ENCODE measurements around the gene KCNJ5. TPM values are rescaled to one million over a fixed set of nuclear protein-coding genes. Genes with fewer than 3 reads are reported as not detected.

KCNJ5 gene
- total and polyA plus RNA-seq, 4 donors, result 1.6 to 2.7 (median 2.4) TPM

- no peaks in the 10 kb centered on the region for H3K27me3 ChIP-seq (ENCODE audit: control insufficient read depth, insufficient read depth, low read length)
These were observed 35.4 kb downstream of the KCNJ5 start for GRCh38 chr11:128926437-128927107.

GRCh38 chr11:128927108-128927461, 35.9 kb downstream of the KCNJ5 start:
- H3K27me3 ChIP-seq (ENCODE audit: control insufficient read depth, insufficient read depth, low read length), result no peaks in the 10 kb centered on the region
- H3K36me3 ChIP-seq (ENCODE audit: control insufficient read depth, insufficient read depth, low read length), result no peaks in the 10 kb centered on the region
- no peak overlapping the region for H3K27ac ChIP-seq (ENCODE audit: low read depth, low read length)
- peak in 1 of 6 donors; percentile 29 for DNase-seq (ENCODE audit: low read depth in 4 of 6, low spot score in 6 of 6)
- H3K9me3 ChIP-seq (ENCODE audit: control insufficient read depth, insufficient read depth, low read length), result no peaks in the 10 kb centered on the region
- WGBS (ENCODE audit: insufficient coverage), result 64% methylated on average over 10 of the region's 11 CpGs
- peaks cover 22% of the 10 kb centered on the region for H3K4me1 ChIP-seq (ENCODE audit: control insufficient read depth, insufficient read depth, low read length)
- no peak overlapping the region for H3K4me3 ChIP-seq (ENCODE audit: low read depth, low read length)

More at GRCh38 chr11:128926437-128927107, 35.4 kb downstream of the KCNJ5 start:
- no peak overlapping the region for H3K27ac ChIP-seq (ENCODE audit: low read depth, low read length)
- 65% methylated on average over 17 of the region's 17 CpGs for WGBS (ENCODE audit: insufficient coverage)
- peaks cover 22% of the 10 kb centered on the region for H3K4me1 ChIP-seq (ENCODE audit: control insufficient read depth, insufficient read depth, low read length)
- no peaks in the 10 kb centered on the region for H3K9me3 ChIP-seq (ENCODE audit: control insufficient read depth, insufficient read depth, low read length)
- H3K4me3 ChIP-seq (ENCODE audit: low read depth, low read length), result no peak overlapping the region
- DNase-seq (ENCODE audit: low read depth in 4 of 6, low spot score in 6 of 6), result no peak
- no peaks in the 10 kb centered on the region for H3K36me3 ChIP-seq (ENCODE audit: control insufficient read depth, insufficient read depth, low read length)

DNA sequence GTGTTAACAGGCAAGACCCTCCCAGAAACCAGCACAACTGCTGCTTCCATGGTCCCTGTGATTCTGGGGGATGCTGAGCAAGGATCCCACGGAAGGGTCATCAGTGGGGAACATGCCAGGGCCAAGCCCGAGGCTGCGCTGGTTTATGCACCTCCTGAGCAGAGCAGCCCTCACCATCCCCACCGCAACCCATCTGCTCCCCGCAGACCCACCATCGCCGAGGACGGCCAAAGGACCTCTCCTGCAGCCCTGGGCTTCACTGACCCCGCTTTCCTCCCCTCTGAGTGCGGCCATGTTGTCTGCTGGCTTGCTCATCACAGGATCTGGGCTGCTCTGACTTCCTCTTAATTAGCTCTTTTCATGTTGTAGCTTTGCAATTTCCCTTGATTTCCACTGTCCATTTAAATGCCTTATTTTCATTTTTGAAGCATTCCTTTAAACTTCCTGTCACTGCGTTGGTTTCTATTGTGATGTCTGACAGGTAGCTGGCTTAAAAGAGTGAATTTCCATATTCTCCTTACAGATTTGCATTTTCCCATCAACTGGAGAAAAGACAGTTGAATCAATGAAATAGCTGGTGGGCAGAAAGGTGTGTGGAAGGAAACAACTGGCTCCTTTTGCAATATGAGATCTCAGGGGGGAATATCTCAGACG, 36.7 kb downstream of the KCNJ5 start:
- DNase-seq (ENCODE audit: low read depth in 4 of 6, low spot score in 6 of 6), result no peak
- Histone ChIP-seq H3K36me3 (ENCODE audit: control insufficient read depth, insufficient read depth, low read length) (no peaks in the 10 kb centered on the region), H3K4me3 (ENCODE audit: low read depth, low read length) (no peak overlapping the region), H3K27ac (ENCODE audit: low read depth, low read length) (no peak overlapping the region), H3K9me3 (ENCODE audit: control insufficient read depth, insufficient read depth, low read length) (no peaks in the 10 kb centered on the region), H3K27me3 (ENCODE audit: control insufficient read depth, insufficient read depth, low read length) (no peaks in the 10 kb centered on the region), H3K4me1 (ENCODE audit: control insufficient read depth, insufficient read depth, low read length) (peaks cover 22% of the 10 kb centered on the region)
- WGBS (ENCODE audit: insufficient coverage), result 80% methylated on average over 10 of the region's 12 CpGs

GRCh38 chr11:128928400-128928799, 37.2 kb downstream of the KCNJ5 start:
- H3K27ac ChIP-seq (ENCODE audit: low read depth, low read length), result no peak overlapping the region
- no peaks in the 10 kb centered on the region for H3K9me3 ChIP-seq (ENCODE audit: control insufficient read depth, insufficient read depth, low read length)
- DNase-seq (ENCODE audit: low read depth in 4 of 6, low spot score in 6 of 6), result no peak
- H3K36me3 ChIP-seq (ENCODE audit: control insufficient read depth, insufficient read depth, low read length), result no peaks in the 10 kb centered on the region
- 88% methylated on average over 5 of the region's 5 CpGs for WGBS (ENCODE audit: insufficient coverage)
- peaks cover 22% of the 10 kb centered on the region for H3K4me1 ChIP-seq (ENCODE audit: control insufficient read depth, insufficient read depth, low read length)
- H3K4me3 ChIP-seq (ENCODE audit: low read depth, low read length), result no peak overlapping the region
- H3K27me3 ChIP-seq (ENCODE audit: control insufficient read depth, insufficient read depth, low read length), result no peaks in the 10 kb centered on the region

- Histone ChIP-seq H3K27me3 (ENCODE audit: control insufficient read depth, insufficient read depth, low read length) (no peaks in the 10 kb centered on the region), H3K4me1 (ENCODE audit: control insufficient read depth, insufficient read depth, low read length) (peaks cover 22% of the 10 kb centered on the region), H3K36me3 (ENCODE audit: control insufficient read depth, insufficient read depth, low read length) (no peaks in the 10 kb centered on the region), H3K4me3 (ENCODE audit: low read depth, low read length) (no peak overlapping the region), H3K9me3 (ENCODE audit: control insufficient read depth, insufficient read depth, low read length) (no peaks in the 10 kb centered on the region), H3K27ac (ENCODE audit: low read depth, low read length) (no peak overlapping the region)
- DNase-seq (ENCODE audit: low read depth in 4 of 6, low spot score in 6 of 6), result no peak
- WGBS (ENCODE audit: insufficient coverage), result 59% methylated on average over 5 of the region's 5 CpGs
These were observed 38.3 kb downstream of the KCNJ5 start for GRCh38 chr11:128929468-128929867.

- no peaks in the 10 kb centered on the region for H3K36me3 ChIP-seq (ENCODE audit: control insufficient read depth, insufficient read depth, low read length)
- H3K9me3 ChIP-seq (ENCODE audit: control insufficient read depth, insufficient read depth, low read length), result no peaks in the 10 kb centered on the region
- no peak overlapping the region for H3K4me3 ChIP-seq (ENCODE audit: low read depth, low read length)
- H3K27me3 ChIP-seq (ENCODE audit: control insufficient read depth, insufficient read depth, low read length), result no peaks in the 10 kb centered on the region
- WGBS (ENCODE audit: insufficient coverage), result 26% methylated on average over 7 of the region's 12 CpGs
- H3K27ac ChIP-seq (ENCODE audit: low read depth, low read length), result no peak overlapping the region
- DNase-seq (ENCODE audit: low read depth in 4 of 6, low spot score in 6 of 6), result peak in 1 of 6 donors; percentile 76
- H3K4me1 ChIP-seq (ENCODE audit: control insufficient read depth, insufficient read depth, low read length), result peaks cover 21% of the 10 kb centered on the region
These were observed 38.8 kb downstream of the KCNJ5 start for GRCh38 chr11:128929991-128930390.

- H3K36me3 ChIP-seq (ENCODE audit: control insufficient read depth, insufficient read depth, low read length), result no peaks in the 10 kb centered on the region
- H3K4me3 ChIP-seq (ENCODE audit: low read depth, low read length), result no peak overlapping the region
- H3K4me1 ChIP-seq (ENCODE audit: control insufficient read depth, insufficient read depth, low read length), result peaks cover 16% of the 10 kb centered on the region
- no peak for DNase-seq (ENCODE audit: low read depth in 4 of 6, low spot score in 6 of 6)
- no peak overlapping the region for H3K27ac ChIP-seq (ENCODE audit: low read depth, low read length)
- no peaks in the 10 kb centered on the region for H3K9me3 ChIP-seq (ENCODE audit: control insufficient read depth, insufficient read depth, low read length)
- no peaks in the 10 kb centered on the region for H3K27me3 ChIP-seq (ENCODE audit: control insufficient read depth, insufficient read depth, low read length)
- no CpG with 5 or more reads among the region's 3 CpGs for WGBS (ENCODE audit: insufficient coverage)
These were observed 39.9 kb downstream of the KCNJ5 start for GRCh38 chr11:128931066-128931465.

DNA sequence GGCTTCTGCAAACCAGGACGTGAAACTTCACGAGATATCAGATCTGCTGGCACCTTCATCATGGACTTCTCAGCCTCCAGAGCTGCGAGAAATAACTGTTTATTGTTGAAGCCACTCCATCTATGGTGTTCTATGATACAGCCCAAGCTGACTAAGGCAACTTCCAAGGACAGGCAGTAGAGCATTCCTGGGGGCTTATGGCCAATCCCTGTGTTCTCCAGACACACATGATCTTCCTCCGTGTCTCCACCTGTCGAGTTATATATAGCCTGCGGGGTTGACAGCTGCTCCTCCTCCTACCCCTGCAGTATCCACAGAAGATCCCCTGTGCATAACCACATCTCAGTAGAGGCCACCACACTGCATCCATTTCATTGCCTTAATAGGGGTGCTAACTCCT, 40.5 kb downstream of the KCNJ5 start:
- H3K36me3 ChIP-seq (ENCODE audit: control insufficient read depth, insufficient read depth, low read length), result no peaks in the 10 kb centered on the region
- DNase-seq (ENCODE audit: low read depth in 4 of 6, low spot score in 6 of 6), result no peak
- H3K27ac ChIP-seq (ENCODE audit: low read depth, low read length), result no peak overlapping the region
- peaks cover 17% of the 10 kb centered on the region for H3K4me1 ChIP-seq (ENCODE audit: control insufficient read depth, insufficient read depth, low read length)
- H3K27me3 ChIP-seq (ENCODE audit: control insufficient read depth, insufficient read depth, low read length), result no peaks in the 10 kb centered on the region
- no peaks in the 10 kb centered on the region for H3K9me3 ChIP-seq (ENCODE audit: control insufficient read depth, insufficient read depth, low read length)
- 93% methylated on average over 6 of the region's 6 CpGs for WGBS (ENCODE audit: insufficient coverage)
- no peak overlapping the region for H3K4me3 ChIP-seq (ENCODE audit: low read depth, low read length)

DNA sequence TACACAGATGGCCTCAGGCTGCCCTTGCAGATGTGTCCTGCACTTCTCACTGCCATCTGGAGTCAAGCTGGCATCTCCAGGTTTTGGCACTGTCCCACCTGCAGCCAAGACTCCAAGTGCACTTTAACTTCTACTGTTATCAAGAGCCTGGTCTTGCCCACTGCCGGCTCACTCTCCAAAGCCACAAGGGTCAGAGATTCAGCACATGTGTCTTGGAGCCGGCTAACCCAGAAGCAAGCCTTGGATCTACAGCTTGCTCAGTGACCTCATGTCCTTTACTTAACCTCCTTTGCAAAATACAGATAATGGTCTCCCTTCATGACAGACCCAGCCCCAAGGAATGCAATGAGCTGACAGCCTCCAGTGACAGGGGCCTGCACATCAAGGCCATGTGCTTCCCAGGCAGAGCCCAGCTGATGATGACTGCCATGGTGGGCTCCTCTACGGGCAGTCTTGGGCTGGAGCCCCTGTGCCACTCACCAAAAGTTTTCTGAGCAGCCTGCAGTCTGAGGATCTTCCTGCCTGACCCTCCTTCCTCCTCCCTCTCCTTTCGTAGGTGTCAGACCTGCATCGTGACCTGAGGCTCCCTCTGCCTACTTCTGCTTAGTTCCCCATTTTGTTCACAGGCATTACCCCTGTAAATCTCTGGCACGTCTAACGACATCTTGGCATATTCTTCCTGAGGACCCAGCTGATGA, 42.5 kb downstream of the KCNJ5 start:
- no peak for DNase-seq (ENCODE audit: low read depth in 4 of 6, low spot score in 6 of 6)
- H3K4me3 ChIP-seq (ENCODE audit: low read depth, low read length), result no peak overlapping the region
- H3K27ac ChIP-seq (ENCODE audit: low read depth, low read length), result no peak overlapping the region
- no peaks in the 10 kb centered on the region for H3K36me3 ChIP-seq (ENCODE audit: control insufficient read depth, insufficient read depth, low read length)
- WGBS (ENCODE audit: insufficient coverage), result 95% methylated on average over 7 of the region's 7 CpGs
- peaks cover 34% of the 10 kb centered on the region for H3K4me1 ChIP-seq (ENCODE audit: control insufficient read depth, insufficient read depth, low read length)
- no peaks in the 10 kb centered on the region for H3K27me3 ChIP-seq (ENCODE audit: control insufficient read depth, insufficient read depth, low read length)
- H3K9me3 ChIP-seq (ENCODE audit: control insufficient read depth, insufficient read depth, low read length), result no peaks in the 10 kb centered on the region

All from spinal cord (tissue), 10 donors.